Measurements from ENCODE around the gene TARDBP.
"Not testable (repeated sequence)": the region's sequence is repeated elsewhere in the genome, so short reads cannot be mapped to it uniquely, and the experiment has no call there.

The TARDBP gene

GRCh38 chr1:11061652-11062365 lies 49.4 kb downstream of the TARDBP start:
- no peak for DNase-seq

GRCh38 chr1:11062965-11063401 lies 50.5 kb downstream of the TARDBP start:
- DNase-seq = no peak

DNA sequence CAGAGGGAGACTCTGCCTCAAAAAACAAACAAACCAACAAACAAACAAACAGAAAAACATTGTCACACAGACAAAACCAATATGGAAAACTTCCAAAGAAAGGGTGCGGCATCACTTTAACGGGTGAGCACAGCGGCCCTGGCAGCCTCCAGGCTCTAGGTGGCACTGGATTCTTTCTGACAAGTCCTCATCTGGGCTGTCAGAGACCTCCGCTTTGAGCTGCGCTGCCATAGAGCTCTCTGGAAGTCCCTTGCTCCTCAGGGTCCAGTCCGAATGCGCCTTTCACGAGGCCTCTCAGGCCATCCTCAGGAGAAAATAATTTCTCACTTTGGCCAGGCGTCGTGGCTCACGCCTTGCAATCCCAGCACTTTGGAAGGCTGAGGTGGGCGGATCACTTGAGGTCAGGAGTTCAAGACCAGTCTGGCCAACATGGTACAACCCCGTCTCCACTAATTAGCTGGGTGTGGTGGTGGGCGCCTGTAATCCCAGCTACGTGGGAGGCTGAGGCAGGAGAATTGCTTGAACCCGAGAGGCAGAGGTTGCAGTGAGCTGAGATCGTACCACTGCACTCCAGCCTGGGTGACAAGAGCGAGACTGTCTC lies 51.6 kb downstream of the TARDBP start:
- not testable (repeated sequence) for DNase-seq

DNA sequence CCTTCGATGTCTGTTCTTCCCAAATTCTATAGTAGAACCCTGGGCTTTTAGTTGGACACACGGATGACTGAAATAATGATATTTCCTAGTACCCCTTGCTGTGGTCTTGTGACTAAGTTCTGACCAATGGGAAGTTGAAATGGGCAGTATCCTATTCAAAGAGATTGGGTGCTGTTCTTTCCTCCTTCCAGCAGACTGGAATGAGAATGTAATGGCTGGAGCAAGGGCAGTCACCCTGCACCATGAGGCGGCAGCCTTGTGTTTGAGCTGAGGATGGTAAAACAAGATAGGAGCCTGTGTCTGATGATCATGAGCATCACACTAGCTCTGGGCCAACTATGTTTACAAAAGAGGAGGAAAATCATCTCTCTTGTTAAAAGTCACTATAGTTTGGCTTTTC lies 52.5 kb downstream of the TARDBP start:
- no peak for DNase-seq

DNA sequence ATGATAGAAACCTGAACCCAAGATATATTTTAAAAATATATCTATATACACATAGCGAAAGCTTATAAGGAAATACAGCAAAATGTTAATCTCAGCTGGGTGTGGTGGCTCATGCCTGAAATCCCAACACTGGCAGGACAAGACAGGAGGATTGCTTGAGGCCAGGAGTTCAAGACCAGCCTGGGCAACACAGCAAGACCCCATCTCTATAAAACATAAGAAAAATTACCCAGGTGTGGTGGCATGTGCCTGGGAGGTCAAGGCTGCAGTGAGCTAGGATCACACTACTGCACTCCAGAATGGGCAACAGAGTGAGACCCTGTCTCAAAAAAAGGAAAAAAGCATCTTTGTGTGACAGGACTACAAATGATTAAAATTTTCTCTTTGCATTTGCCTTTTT lies 53.3 kb downstream of the TARDBP start:
- no peak for DNase-seq

DNA sequence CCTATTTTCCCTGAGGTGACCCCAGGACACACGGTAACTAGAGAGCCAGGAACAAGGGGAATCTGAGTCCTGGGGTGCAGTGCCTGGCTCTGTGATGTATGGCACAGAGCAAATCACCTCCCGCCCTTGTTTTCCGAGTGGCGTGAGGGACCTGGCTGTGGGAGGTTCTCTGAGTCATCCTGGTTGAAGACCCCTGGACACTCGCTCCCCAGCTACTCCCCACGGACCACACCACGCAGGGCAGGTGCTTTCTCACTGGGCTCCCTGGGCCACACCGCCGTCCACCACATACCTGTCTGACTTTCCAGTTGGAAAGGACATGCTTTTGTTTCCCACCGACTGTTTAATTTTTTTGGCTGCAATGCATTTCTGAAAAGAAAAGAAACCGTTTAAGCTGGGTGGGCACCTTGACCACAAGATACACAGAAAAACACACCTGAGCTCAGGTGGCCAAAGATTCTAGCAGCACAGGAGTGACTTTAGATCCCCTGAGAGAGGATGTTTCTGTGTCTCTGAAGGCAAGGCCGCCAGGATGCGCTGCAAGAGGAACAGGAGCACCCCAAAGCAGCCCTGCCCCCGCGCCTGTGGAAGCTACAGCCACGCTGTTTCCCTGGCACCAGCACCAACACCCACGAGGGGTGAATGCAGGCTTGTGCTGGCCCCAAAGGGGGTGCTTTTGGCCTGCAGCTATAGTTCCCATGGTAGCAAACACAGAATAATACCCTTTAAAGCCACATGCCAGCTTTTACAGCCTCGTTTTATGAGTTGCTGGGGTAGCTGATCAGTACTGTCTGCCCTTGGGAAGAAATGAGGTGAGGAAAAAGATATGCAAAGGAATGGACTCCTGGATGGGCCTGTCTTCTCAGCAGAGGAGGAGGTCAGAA lies 55.5 kb downstream of the TARDBP start:
- DNase-seq = no peak

GRCh38 chr1:11068600-11069473 lies 56.4 kb downstream of the TARDBP start:
- DNase-seq = no peak

GRCh38 chr1:11070876-11071275 lies 58.4 kb downstream of the TARDBP start:
- no peak for DNase-seq

DNA sequence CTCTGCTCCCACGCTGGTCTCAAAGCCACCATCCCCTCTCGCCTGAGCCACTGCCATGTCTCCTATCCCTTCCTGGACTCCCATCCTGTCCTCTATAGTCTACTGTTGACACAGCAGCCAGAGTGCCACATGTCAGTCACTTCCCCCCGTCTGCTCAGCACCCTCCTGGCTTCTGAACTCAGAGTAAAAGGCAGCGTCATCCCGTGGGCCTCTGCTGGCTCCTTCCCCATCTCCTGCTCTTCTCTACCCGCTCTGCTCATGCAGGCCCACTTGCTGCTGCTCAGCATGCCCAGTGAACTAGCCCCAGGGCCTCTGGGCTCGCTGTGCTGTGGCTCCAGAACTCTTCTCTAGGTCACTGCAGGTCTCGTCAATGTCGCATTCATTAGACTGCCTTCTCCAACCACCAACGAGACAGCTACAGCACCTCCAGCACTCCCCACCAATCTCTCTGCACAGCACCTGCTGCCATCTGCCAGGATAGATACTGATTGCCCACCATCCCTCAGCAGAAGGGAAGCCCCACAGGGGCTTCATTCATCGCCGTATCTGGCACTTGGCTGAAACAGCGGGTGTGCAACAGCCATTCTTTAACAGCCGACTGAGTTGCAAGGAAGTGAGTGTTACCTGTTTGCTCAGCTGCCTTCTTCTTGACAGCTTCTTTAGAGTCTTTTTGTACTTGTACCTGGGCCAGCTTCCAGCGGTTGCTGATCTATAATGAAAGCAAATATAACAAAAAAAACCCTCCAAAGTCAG lies 59.2 kb downstream of the TARDBP start:
- no peak for DNase-seq

DNA sequence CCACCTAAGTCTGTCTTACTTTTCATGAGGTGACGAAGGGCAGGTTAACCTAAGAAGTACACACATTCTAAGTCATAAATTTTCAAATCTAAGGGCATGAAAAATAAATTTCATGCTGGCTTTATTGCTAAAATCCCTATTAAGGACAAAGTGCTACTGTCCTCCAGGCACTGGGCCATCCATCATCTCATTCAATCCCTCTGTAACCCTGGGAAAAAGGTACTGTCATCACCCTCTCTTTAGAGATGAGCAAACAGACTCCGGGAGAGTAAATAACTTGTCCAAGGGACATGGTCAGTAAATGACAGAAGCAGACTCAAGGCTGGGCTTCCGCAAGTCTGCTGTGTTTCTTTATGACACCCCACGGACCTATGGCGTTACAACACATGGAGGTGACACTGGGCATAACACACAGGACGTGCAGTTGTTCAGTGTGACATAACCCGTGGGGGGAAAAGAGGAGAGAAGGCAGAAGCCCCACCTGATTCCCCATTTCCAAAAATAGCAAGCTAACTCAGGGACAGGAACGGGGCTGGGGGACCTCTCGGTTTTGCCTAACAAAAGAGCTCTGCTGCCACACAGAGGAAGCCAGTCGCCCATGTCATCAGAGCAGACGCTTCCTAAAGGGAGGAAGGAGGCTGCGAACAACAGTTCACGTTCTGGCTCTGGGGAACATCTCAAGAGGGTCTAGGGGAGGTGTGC lies 59.9 kb downstream of the TARDBP start:
- no peak for DNase-seq

DNA sequence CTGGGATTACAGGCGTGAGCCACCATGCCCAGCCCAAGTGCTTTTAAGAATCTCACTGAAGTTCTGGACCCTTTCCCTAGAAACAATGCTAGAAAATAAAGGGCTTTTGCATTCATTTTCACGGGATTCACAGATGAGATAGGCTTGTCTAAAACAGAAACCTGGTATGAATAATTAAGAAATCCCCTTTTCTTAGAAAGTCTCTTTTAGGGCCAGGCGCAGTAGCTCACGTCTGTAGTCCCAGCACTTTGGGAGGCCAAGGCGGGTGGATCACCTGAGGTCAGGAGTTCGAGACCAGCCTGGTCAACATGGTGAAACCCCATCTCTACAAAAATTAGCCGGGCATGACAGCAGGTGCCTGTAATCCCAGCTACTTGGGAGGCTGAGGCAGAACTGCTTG lies 60.9 kb downstream of the TARDBP start:
- DNase-seq = not testable (repeated sequence)
